HepG2 (cell line): ENCODE data around the gene PLEKHH3. TPM values are rescaled to one million over a fixed set of nuclear protein-coding genes. Genes with fewer than 3 reads are reported as not detected.
A peak's percentile ranks its signal among the peaks of the same experiment; 100 is the strongest.

Source experiments
- ATAC-seq: fragments of 200-7000 bp; cut with Tn5 transposase; 3 replicates; pipeline ENCODE4 v1.9.1; 2020; ENCODE audit warnings: mild to moderate bottlenecking, moderate library complexity
- BruUV-seq: library from RNA; stranded (reverse); fragments of 400-500 nt; replicated peaks from 2 replicates; lab custom pipeline; 2021; lab: Mats Ljungman, UMichigan
- CTCF ChIA-PET: fragments of 300-600 bp; formaldehyde crosslinking; extraction: SDS; loops from one replicate; lab custom pipeline; 2021; ENCODE audit warnings: low total read pairs, inconsistent platforms, low intra/inter-chr PET ratio; lab: Yijun Ruan, JAX
- POLR2A ChIA-PET: fragments of 350-600 bp; sonication (Branson Sonifier 250); formaldehyde crosslinking; loops from one replicate; lab custom pipeline; 2020; ENCODE audit warnings: antibody characterized with exemption, inconsistent platforms; lab: Yijun Ruan, JAX
- DNase-seq: peaks from one replicate; pipeline ENCODE4 v3.0.0-alpha.2; 2015; ENCODE audit warnings: low spot score
- FAIRE-seq: peaks from 3 replicates; lab custom pipeline; 2011; peaks lifted over from hg19 to GRCh38; lab: Jason Lieb, UNC
- H2AFZ ChIP-seq: one replicate; pipeline ENCODE4 v1.6.1; 2011; ENCODE audit warnings: low read length, inconsistent platforms
- H3K27ac ChIP-seq: fragments of 300-600 bp; 3 replicates; pipeline ENCODE4 v1.8.0; 2011; ENCODE audit warnings: mixed run types, mild to moderate bottlenecking, mixed read lengths, low read length, inconsistent platforms; ENCODE audit not compliant: insufficient read depth; ENCODE audit errors: extremely low read length
- H3K27me3 ChIP-seq, 2 experiments: fragments of 200-600 bp in 1 of 2; 2 replicates in 1 of 2; 3 replicates in 1 of 2; pipeline versions ENCODE4 v1.6.0 to v1.8.0; 2011; ENCODE audit warnings: low read length in 2 of 2, mild to moderate bottlenecking in 2 of 2, moderate library complexity in 2 of 2, inconsistent platforms in 1 of 2; ENCODE audit not compliant: insufficient read depth in 2 of 2, control insufficient read depth in 1 of 2
- H3K36me3 ChIP-seq, 2 experiments: fragments of 200-600 bp in 1 of 2; replicated peaks in 1 of 2; 2 replicates in 1 of 2; 3 replicates in 1 of 2; pipeline versions ENCODE4 v1.5.1 to v1.8.0; 2011; ENCODE audit warnings: low read length in 2 of 2, inconsistent platforms in 1 of 2; ENCODE audit not compliant: insufficient read depth in 2 of 2, control insufficient read depth in 1 of 2
- H3K4me1 ChIP-seq: 2 replicates; pipeline ENCODE4 v1.5.1; 2012; ENCODE audit warnings: low read length, inconsistent platforms; ENCODE audit not compliant: insufficient read depth
- H3K4me2 ChIP-seq: 2 replicates; pipeline ENCODE4 v1.6.0; 2011; ENCODE audit warnings: low read depth, low read length, inconsistent platforms
- H3K4me3 ChIP-seq, 3 experiments: fragments of 200-600 bp in 1 of 3; sonication (generic), shearing (Covaris generic) in 1 of 3; replicated peaks in 1 of 3; 2 replicates each; pipeline ENCODE4 v1.5.1; 2011 to 2016; ENCODE audit warnings: low read length in 3 of 3, inconsistent platforms in 2 of 3, low read depth in 2 of 3, mild to moderate bottlenecking in 2 of 3, control low read depth in 1 of 3, mixed read lengths in 1 of 3; ENCODE audit not compliant: insufficient read depth in 1 of 3
- H3K79me2 ChIP-seq: one replicate; pipeline ENCODE4 v1.6.1; 2011; ENCODE audit warnings: low read length, inconsistent platforms; ENCODE audit not compliant: insufficient read depth
- H3K9ac ChIP-seq: 2 replicates; pipeline ENCODE4 v1.6.0; 2011; ENCODE audit warnings: mild to moderate bottlenecking, low read depth, low read length, inconsistent platforms; ENCODE audit not compliant: insufficient read depth
- H3K9me3 ChIP-seq: 2 replicates; pipeline ENCODE4 v1.5.1; 2012; ENCODE audit warnings: mild to moderate bottlenecking, low read length
- H4K20me1 ChIP-seq: 2 replicates; pipeline ENCODE4 v1.6.0; 2011; ENCODE audit warnings: inconsistent platforms, mild to moderate bottlenecking, low read length, moderate library complexity; ENCODE audit not compliant: insufficient read depth
- CHCHD3 ChIP-seq: sonication (generic); formaldehyde crosslinking; IDR thresholded peaks from 2 replicates; pipeline ENCODE4 v1.8.0; 2022; ENCODE audit warnings: mild to moderate bottlenecking, missing genetic modification reagents, moderate library complexity
- ESRRA ChIP-seq: sonication (generic); formaldehyde crosslinking; IDR thresholded peaks from 2 replicates; pipeline ENCODE4 v1.5.1; 2020; ENCODE audit warnings: mild to moderate bottlenecking, low read depth, missing genetic modification reagents
- KLF16 ChIP-seq, 2 experiments: sonication (generic) in 1 of 2; formaldehyde crosslinking in 1 of 2; IDR thresholded peaks; 2 replicates each; pipeline versions ENCODE4 v1.6.1 to v1.8.0; 2016 to 2023; ENCODE audit warnings: missing genetic modification reagents in 2 of 2, missing compliant biosample characterization in 1 of 2
- MAX ChIP-seq: IDR thresholded peaks from 2 replicates; pipeline ENCODE4 v1.6.1; 2012; ENCODE audit warnings: inconsistent platforms
- MBNL3 ChIP-seq: fragments of 250-450 bp; sonication (Bioruptor Pico); conservative IDR thresholded peaks from 2 replicates; pipeline ENCODE4 v1.8.0; 2022; ENCODE audit warnings: mild to moderate bottlenecking, inconsistent platforms
- MNT ChIP-seq: fragments of 450-650 bp; IDR thresholded peaks from 2 replicates; pipeline ENCODE4 v1.6.1; 2016
- MYNN ChIP-seq: sonication (generic); formaldehyde crosslinking; IDR thresholded peaks from 2 replicates; pipeline ENCODE4 v1.4.0; 2020; ENCODE audit warnings: mild to moderate bottlenecking, low read depth, missing genetic modification reagents
- WGBS: methylation state at CpG from one replicate; pipeline ENCODE4 v1.1.6; 2017; ENCODE audit warnings: low lambda C conversion rate; 5-methylcytosine and 5-hydroxymethylcytosine counted together
- in situ Hi-C: cut with HindIII; loops from 2 replicates; pipeline ENCODE4 v1.10.0; 2017; ENCODE audit warnings: low pct_unique_long_range_greater_than_20kb; ENCODE audit not compliant: extremely low pct_ligation_motif_present
- intact Hi-C: fragments of 100-400 bp; cut with micrococcal nuclease; formaldehyde crosslinking; loops from one replicate; pipeline ENCODE4 v1.10.0; 2022; ENCODE audit not compliant: unreplicated experiment
- polyA plus RNA-seq, 8 experiments: library from polyadenylated mRNA; depleted of rRNA in 3 of 8; stranded (reverse) in 7 of 8; unstranded in 1 of 8; fragments of >200 nt; fragmentation: Illumina TruSeq in 4 of 8; extraction: Trizol in 4 of 8; gene quantifications; 2 replicates each; pipeline versions ENCODE4 v1.2.1 to v1.2.3, GENCODE V29; 2011 to 2016; ENCODE audit warnings: low read depth in 4 of 8, missing spikeins in 1 of 8, mixed read lengths in 1 of 8; ENCODE audit not compliant: insufficient read depth in 1 of 8
- total RNA-seq, 5 experiments: library from RNA; depleted of rRNA; stranded (reverse); fragments of >200 nt; fragmentation: Illumina TruSeq; extraction: Trizol; gene quantifications; 2 replicates each; pipeline ENCODE4 v1.2.3, GENCODE V29; 2016; ENCODE audit warnings: low read depth in 1 of 5

The PLEKHH3 gene
- total and polyA plus RNA-seq, 2 of the 13 experiments (the other 11 are each of a cell fraction or from before 2014, with no cell fraction given) = 6.0 to 19.9 TPM

GRCh38 chr17:42657824-42658588 lies 18.8 kb downstream of the PLEKHH3 start:
- intact Hi-C loops = loop anchor here (5.0 kb wide), 1 partner anchor 41 kb away; no protein-coding TSS in a partner anchor
- no peak for FAIRE-seq

GRCh38 chr17:42655528-42655927 lies 21.3 kb downstream of the PLEKHH3 start:
- Histone ChIP-seq H4K20me1 (no peaks in the 10 kb centered on the region), H2AFZ (no peak overlapping the region), H3K27ac (no peak overlapping the region), H3K9me3 (0 out of 2 replicates have a peak, but pooled peaks cover 5% of the 10 kb centered on the region), H3K27me3 (peaks cover 0 to 5% of the 10 kb centered on the region in 2 experiments; a peak in 3 of 5 replicates), H3K4me1 (peaks cover 42% of the 10 kb centered on the region), H3K36me3 (no peaks in the 10 kb centered on the region), H3K9ac (no peak overlapping the region), H3K4me3 (no peak overlapping the region), H3K4me2 (no peak overlapping the region), H3K79me2 (no peaks in the 10 kb centered on the region)
- POLR2A ChIA-PET = no interaction called here
- TF ChIP-seq MNT = peak; percentile 99
- TF ChIP-seq CHCHD3 (CRISPR knock-in tag) = no peak
- TF ChIP-seq MBNL3 (CRISPR knock-in tag) = no peak
- peak; percentile 80 for TF ChIP-seq MAX
- no peak for TF ChIP-seq KLF16 (CRISPR knock-in tag; IDR thresholded peaks at IDR 0.05)
- TF ChIP-seq ESRRA = no peak
- DNase-seq (no peak), ATAC-seq (no peak), FAIRE-seq (no peak)
- CTCF ChIA-PET = no interaction called here
- WGBS = 4% methylated on average over 2 of the region's 2 CpGs
- intact Hi-C loops = loop anchor here (5.0 kb wide), 1 partner anchor 38 kb away; no protein-coding TSS in a partner anchor
- no TSS peak for BruUV-seq
- in situ Hi-C loops = no loop called here

More at GRCh38 chr17:42657824-42658588, 18.8 kb downstream of the PLEKHH3 start:
- no peak overlapping the region for H3K27ac ChIP-seq
- BruUV-seq = no TSS peak
- DNase-seq (no peak), ATAC-seq (no peak)
- H3K27me3 ChIP-seq = peaks cover 0 to 5% of the 10 kb centered on the region in 2 experiments; a peak in 2 of 5 replicates
- H3K4me1 ChIP-seq = peaks cover 35% of the 10 kb centered on the region
- H3K36me3 ChIP-seq = peaks cover 4 to 13% of the 10 kb centered on the region in 2 experiments; a peak in 4 of 5 replicates
- H3K4me2 ChIP-seq = no peak overlapping the region
- in situ Hi-C loops = no loop called here
- no peaks in the 10 kb centered on the region for H3K79me2 ChIP-seq
- ChIA-PET CTCF (no interaction called here), POLR2A (interaction anchor here (1.6 to 4.5 kb wide), 5 partner anchors 11 to 93 kb away, joined by 11 to 65 read pairs (median 16); partner anchors contain the start of genes PLEKHH3, RETREG3 and TUBG1)
- WGBS = 86% methylated on average over 9 of the region's 9 CpGs
- no peak for TF ChIP-seq MYNN (CRISPR knock-in tag)
- TF ChIP-seq, all 625 proteins: peak for 0
- Histone ChIP-seq H4K20me1 (no peaks in the 10 kb centered on the region), H3K9me3 (0 out of 2 replicates have a peak, but pooled peaks cover 5% of the 10 kb centered on the region), H3K4me3 (no peak overlapping the region), H3K9ac (no peak overlapping the region), H2AFZ (no peak overlapping the region)
